Right hindlimb (tissue), 1 donor: Measurements from ENCODE around the gene TIMM29.
A peak's percentile ranks its signal among the peaks of the same experiment; 100 is the strongest.
"Not testable (repeated sequence)": the region's sequence is repeated elsewhere in the genome, so short reads cannot be mapped to it uniquely, and the experiment has no call there.

Experiments used
- DNase-seq: peaks from one replicate; pipeline ENCODE4 v3.0.0-alpha.2; 2018

TIMM29 gene

GRCh38 chr19:10913716-10914340 lies 14.8 kb upstream of the TIMM29 start:
- DNase-seq = no peak

GRCh38 chr19:10915130-10916091 lies 13.2 kb upstream of the TIMM29 start:
- peak; percentile 75 for DNase-seq

DNA sequence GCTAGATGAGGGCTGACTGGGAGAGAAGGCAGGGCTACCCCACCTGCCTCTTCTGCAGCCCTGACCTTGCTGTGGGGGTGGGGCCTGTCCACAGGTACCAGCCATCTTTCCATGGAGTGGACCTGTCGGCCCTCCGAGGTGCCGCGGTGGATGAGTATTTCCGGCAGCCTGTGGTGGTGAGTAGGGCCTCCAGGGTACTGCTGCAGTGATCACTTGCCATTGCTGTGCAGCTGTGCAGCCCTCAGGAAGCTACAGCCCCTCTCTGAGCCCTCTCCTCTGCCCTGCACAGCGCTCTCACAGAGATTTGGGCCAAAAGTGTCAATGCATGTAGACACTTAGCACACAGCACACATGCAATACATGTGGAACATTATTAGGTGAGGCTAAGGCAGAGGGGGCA lies 12.0 kb upstream of the TIMM29 start:
- DNase-seq = no peak

GRCh38 chr19:10918359-10918758 lies 10.3 kb upstream of the TIMM29 start:
- DNase-seq = no peak

DNA sequence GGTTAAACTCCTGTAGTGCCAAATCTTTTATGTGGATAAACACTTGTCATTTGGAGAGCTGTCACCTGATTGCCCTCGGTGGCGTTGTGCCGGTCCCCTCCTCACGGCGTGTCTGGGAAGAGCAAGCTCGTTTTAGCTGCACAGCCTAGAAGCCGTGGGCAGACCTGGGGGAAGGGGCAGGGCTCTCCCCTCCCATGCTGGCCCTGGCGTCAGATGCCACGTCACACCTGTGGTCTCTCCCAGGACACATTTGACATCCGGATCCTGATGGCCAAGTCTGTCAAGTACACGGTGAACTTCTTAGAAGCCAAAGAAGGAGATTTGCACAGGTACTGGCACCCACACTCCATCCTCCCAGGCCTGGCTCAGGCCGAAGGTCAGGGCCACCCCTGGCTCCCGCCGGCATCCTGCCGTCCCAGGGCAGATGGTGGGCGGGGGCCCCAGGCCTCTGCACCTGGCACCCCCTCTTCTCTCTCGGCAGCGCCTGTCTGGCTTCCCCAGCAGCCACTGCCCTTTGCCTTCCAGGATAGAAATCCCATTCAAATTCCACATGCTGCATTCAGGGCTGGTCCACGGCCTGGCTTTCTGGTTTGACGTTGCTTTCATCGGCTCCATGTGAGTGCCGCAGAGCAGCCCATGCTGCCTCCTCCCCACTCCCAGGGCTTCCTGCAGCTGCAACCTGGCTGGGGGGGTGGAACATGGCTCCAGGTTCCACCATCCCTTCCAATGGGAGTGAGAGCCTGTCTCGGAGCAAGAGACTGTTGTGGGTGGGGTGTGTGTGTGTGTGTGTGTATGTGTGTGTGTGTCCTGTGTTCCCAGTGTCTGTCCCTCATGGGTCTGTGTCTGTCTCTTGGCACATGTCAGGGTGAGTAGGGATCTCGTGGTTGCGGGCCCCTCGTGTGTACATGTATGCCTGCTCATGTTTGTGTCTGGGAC lies 9.0 kb upstream of the TIMM29 start:
- no peak for DNase-seq

- no peak for DNase-seq
Observed at GRCh38 chr19:10920288-10920655, 8.3 kb upstream of the TIMM29 start.

DNA sequence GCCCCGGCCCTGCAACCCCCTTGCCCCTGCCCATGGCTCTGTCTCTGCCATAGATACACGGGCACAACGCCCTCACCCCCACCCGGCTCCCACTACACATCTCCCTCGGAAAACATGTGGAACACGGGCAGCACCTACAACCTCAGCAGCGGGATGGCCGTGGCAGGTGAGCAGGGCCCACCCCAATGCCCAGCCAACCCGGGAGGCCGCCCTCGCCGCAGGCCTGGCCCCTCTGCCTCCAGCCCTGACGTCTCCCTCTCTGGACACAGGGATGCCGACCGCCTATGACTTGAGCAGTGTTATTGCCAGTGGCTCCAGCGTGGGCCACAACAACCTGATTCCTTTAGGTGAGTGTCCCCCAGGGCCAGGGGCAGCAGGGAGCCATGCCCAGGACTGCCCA lies 7.8 kb upstream of the TIMM29 start:
- DNase-seq = no peak

DNA sequence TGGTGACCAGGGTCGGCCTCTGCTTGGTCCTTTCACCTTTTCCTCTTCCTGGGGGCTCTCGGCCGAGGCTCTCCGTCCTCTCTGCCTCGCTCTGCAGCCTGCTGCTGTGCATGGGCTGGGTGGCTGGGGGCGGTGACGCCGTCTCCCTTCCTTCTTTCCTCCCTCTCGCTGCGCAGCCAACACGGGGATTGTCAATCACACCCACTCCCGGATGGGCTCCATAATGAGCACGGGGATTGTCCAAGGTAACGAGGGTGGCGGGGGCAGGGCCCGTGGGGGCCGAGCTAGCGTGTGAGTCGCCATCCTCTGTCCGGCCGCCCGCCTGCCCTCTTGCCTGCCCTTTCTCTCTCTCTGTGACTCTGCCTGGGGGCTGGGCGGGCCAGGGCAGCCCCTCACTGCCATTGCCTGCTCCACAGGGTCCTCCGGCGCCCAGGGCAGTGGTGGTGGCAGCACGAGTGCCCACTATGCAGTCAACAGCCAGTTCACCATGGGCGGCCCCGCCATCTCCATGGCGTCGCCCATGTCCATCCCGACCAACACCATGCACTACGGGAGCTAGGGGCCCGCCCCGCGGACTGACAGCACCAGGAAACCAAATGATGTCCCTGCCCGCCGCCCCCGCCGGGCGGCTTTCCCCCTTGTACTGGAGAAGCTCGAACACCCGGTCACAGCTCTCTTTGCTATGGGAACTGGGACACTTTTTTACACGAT lies 7.3 kb upstream of the TIMM29 start:
- DNase-seq = no peak

DNA sequence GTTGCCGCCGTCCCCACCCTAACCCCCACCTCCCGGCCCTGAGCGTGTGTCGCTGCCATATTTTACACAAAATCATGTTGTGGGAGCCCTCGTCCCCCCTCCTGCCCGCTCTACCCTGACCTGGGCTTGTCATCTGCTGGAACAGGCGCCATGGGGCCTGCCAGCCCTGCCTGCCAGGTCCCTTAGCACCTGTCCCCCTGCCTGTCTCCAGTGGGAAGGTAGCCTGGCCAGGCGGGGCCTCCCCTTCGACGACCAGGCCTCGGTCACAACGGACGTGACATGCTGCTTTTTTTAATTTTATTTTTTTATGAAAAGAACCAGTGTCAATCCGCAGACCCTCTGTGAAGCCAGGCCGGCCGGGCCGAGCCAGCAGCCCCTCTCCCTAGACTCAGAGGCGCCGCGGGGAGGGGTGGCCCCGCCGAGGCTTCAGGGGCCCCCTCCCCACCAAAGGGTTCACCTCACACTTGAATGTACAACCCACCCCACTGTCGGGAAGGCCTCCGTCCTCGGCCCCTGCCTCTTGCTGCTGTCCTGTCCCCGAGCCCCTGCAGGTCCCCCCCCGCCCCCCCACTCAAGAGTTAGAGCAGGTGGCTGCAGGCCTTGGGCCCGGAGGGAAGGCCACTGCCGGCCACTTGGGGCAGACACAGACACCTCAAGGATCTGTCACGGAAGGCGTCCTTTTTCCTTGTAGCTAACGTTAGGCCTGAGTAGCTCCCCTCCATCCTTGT lies 6.5 kb upstream of the TIMM29 start:
- no peak for DNase-seq

- no peak for DNase-seq
Observed at GRCh38 chr19:10922638-10923014, 6.0 kb upstream of the TIMM29 start.

GRCh38 chr19:10923260-10924112 lies 5.1 kb upstream of the TIMM29 start:
- DNase-seq = no peak

- no peak for DNase-seq
Observed at GRCh38 chr19:10924597-10924996, 4.0 kb upstream of the TIMM29 start.

DNA sequence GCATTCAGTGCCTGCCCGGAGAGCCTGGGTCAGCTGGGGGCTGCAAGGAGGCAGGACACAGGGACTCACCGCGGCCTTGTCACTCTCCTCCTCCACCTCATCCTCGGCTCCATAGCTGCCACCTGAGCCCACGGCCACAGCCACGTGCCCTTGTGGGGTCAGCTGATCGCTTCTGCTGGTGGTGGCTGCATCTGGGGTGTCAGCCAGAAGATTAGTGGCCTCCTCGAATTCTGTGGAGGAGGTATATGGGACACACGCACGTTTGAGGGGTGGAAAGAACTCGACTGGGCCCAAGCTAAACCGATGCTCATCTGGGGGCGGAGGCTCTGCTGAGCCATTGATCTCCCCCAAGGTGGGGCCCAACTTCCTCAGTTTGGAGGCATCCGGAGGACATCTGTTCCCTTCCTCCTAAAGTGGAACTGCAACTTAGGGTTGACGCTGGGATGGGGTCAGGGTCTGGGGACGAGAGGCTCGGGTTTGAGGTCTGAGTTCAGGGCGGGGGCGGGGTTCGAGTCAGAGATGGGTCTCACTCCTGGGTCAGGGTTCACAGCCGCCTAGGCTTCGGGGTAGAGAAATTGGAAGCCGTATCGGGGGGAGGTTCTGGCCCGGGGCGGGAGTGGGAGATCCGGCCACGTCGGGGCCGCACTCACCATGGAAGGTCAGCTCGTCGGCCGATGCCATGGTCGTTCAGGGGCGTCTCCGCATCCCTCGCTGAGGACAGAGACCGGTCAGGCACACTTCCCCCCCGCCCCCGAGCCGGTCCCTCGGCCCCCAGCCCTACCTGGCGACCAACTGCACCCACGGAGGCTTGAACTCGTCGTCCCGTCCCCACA lies 665 bp upstream of the TIMM29 start:
- no peak for DNase-seq

DNA sequence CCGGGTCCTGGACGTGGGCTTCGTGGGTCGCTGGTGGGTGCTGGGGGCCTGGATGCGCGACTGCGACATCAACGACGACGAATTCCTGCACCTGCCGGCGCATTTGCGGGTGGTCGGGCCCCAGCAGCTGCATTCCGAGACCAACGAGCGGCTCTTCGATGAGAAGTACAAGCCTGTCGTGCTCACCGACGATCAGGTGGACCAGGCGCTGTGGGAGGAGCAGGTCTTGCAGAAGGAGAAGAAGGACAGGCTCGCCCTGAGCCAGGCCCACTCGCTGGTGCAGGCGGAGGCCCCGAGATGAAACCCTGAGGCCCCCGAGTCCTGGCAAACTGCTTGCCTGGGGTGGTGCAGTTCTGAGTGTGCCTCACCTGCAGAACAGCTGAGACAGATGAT lies 787 bp downstream of the TIMM29 start:
- DNase-seq = no peak

- no peak for DNase-seq
Observed at GRCh38 chr19:10935371-10936059, 6.9 kb downstream of the TIMM29 start.

DNA sequence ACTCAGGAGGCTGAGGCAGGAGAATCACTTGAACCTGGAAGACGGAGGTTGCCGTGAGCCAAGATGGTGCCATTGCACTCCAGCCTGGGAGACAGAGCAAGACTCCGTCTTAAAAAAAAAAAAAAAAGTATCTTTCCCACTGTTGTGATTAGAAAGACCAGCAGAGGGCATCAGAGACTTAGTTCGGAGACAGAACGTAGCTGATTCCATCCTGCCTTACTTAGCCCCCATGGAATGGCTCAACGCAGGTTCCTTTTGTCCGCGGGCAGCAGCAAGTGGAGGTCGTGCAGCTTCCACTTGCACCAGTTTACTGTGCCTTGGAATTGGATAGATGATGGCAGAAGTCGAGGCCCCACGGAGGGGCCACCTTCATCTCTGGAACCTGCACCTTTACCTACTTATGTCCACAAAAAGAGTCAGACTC lies 8.1 kb downstream of the TIMM29 start:
- peak; percentile 54 for DNase-seq

DNA sequence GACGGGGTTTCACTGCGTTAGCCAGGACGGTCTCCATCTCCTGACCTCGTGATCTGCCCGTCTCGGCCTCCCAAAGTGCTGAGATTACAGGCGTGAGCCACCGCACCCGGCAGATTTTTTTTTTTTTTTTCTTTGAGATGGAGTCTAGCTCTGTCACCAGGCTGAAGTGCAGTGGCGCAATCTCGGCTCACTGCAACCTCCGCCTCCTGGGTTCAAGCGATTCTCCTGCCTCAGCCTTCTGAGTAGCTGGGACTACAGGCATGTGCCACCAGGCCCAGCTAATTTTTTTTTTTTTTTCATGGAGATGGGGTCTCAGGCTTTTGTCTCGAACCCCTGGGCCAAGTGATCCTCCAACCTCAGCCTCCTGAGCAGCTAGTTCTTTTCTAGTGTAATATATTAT lies 13.0 kb downstream of the TIMM29 start:
- not testable (repeated sequence) for DNase-seq

DNA sequence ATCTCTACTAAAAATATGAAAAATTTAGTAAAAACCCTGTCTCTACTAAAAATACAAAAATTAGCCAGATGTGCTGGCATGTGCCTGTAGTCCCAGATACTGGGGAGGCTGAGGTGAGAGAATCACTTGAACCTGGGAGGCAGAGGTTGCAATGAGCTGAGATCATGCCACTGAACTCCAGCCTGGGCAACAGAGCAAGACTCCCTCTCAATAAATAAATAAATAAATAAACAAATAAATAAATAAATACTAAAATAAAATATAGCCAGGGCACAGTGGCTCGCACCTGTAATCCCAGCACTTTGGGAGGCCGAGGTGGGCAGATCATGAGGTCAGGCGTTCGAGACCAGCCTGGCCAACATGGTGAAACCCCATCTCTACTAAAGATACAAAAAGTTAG lies 14.8 kb downstream of the TIMM29 start:
- not testable (repeated sequence) for DNase-seq

GRCh38 chr19:10945264-10945663 lies 16.7 kb downstream of the TIMM29 start:
- DNase-seq = no peak
